HG03280 (cell line): ENCODE results near the gene CDH5.
"Not testable (repeated sequence)": the region's sequence is repeated elsewhere in the genome, so short reads cannot be mapped to it uniquely, and the experiment has no call there.

Experiments
- ATAC-seq: cut with Tn5 transposase; IDR thresholded peaks from one replicate; pipeline ENCODE4 v1.9.1; 2021; ENCODE audit warnings: mild to moderate bottlenecking, moderate library complexity; ENCODE audit not compliant: unreplicated experiment

Gene CDH5

GRCh38 chr16:66366433-66367299, at the start of gene CDH5:
CDH5 (plus strand) TSS chr16:66366691; CDS start chr16:66379338, 12,647 bp downstream.
- ATAC-seq = no peak

GRCh38 chr16:66318505-66318904, 48.0 kb upstream of the CDH5 start:
- no peak for ATAC-seq

- ATAC-seq = no peak
These were observed 45.7 kb upstream of the CDH5 start for GRCh38 chr16:66320774-66321173.

GRCh38 chr16:66322174-66322573, 44.3 kb upstream of the CDH5 start:
- no peak for ATAC-seq

- ATAC-seq = no peak
These were observed 41.5 kb upstream of the CDH5 start for GRCh38 chr16:66324815-66325515.

GRCh38 chr16:66325717-66326376, 40.6 kb upstream of the CDH5 start:
- no peak for ATAC-seq

- no peak for ATAC-seq
These were observed 39.4 kb upstream of the CDH5 start for GRCh38 chr16:66326991-66327513.

- ATAC-seq = no peak
These were observed 38.2 kb upstream of the CDH5 start for GRCh38 chr16:66328282-66328681.

- not testable (repeated sequence) for ATAC-seq
These were observed 35.0 kb upstream of the CDH5 start for GRCh38 chr16:66331464-66331863.

GRCh38 chr16:66332634-66333610, 33.6 kb upstream of the CDH5 start:
- no peak for ATAC-seq

- no peak for ATAC-seq
These were observed 31.5 kb upstream of the CDH5 start for GRCh38 chr16:66334853-66335574.

- no peak for ATAC-seq
These were observed 30.7 kb upstream of the CDH5 start for GRCh38 chr16:66335704-66336329.

GRCh38 chr16:66337463-66338188, 28.9 kb upstream of the CDH5 start:
- ATAC-seq = no peak

- ATAC-seq = no peak
These were observed 24.1 kb upstream of the CDH5 start for GRCh38 chr16:66342294-66342900.

GRCh38 chr16:66344533-66345145, 21.9 kb upstream of the CDH5 start:
- ATAC-seq = no peak

- no peak for ATAC-seq
These were observed 20.3 kb upstream of the CDH5 start for GRCh38 chr16:66346221-66346620.

GRCh38 chr16:66352304-66352703, 14.2 kb upstream of the CDH5 start:
- ATAC-seq = no peak

- no peak for ATAC-seq
These were observed 13.4 kb upstream of the CDH5 start for GRCh38 chr16:66353055-66353454.
